Fibroblast of mammary gland (primary cell): Measurements from ENCODE around the gene GH2.
"Not testable (repeated sequence)": the region's sequence is repeated elsewhere in the genome, so short reads cannot be mapped to it uniquely, and the experiment has no call there.

Source experiments
- DNase-seq: peaks from one replicate; pipeline ENCODE4 v3.0.0-alpha.2; 2010; ENCODE audit warnings: low read depth
- H3K4me3 ChIP-seq: 2 replicates; pipeline ENCODE4 v1.5.1; 2011; ENCODE audit warnings: low read depth, mild to moderate bottlenecking, low read length, moderate library complexity; ENCODE audit not compliant: control insufficient read depth
- TF ChIP-seq, protein P1 (sequence below): conservative IDR thresholded peaks from 2 replicates; pipeline ENCODE4 v1.5.1; 2011; ENCODE audit warnings: low read depth, low read length, inconsistent platforms; ENCODE audit not compliant: control insufficient read depth, insufficient read depth

The GH2 gene

DNA sequence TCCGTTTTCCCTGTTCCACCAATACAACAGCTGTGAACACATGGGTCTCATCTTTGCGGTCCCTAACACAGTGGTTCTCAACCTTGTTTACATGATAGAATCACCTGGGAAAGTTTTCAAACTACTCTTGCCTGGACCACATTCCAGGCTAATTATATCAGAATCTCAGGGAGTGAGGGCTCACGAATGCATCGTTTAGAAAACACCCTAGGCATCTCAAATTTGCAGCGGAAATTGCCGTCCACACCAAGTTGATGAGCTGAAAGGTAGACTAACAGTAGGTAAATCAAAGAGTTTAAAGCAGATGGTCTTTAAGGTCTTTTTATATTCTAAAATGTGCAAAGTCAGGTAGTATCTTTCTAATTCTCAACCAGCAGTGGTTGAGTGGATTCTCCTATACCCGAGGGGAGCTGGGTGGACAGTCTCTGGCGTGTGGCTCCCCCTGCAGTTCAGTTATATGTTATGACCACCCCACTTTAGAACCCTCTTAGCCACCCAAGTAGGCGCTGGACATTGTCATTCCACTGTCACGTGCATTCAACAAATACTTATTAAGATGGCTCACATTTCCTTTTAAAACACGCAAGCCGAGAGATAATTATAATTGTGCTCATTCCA, 25.5 kb upstream of the GH2 start:
- TF ChIP-seq, protein P1, sequence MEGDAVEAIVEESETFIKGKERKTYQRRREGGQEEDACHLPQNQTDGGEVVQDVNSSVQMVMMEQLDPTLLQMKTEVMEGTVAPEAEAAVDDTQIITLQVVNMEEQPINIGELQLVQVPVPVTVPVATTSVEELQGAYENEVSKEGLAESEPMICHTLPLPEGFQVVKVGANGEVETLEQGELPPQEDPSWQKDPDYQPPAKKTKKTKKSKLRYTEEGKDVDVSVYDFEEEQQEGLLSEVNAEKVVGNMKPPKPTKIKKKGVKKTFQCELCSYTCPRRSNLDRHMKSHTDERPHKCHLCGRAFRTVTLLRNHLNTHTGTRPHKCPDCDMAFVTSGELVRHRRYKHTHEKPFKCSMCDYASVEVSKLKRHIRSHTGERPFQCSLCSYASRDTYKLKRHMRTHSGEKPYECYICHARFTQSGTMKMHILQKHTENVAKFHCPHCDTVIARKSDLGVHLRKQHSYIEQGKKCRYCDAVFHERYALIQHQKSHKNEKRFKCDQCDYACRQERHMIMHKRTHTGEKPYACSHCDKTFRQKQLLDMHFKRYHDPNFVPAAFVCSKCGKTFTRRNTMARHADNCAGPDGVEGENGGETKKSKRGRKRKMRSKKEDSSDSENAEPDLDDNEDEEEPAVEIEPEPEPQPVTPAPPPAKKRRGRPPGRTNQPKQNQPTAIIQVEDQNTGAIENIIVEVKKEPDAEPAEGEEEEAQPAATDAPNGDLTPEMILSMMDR: peak; percentile 21
- not testable (repeated sequence) for H3K4me3 ChIP-seq
- peak; percentile 22 for DNase-seq

DNA sequence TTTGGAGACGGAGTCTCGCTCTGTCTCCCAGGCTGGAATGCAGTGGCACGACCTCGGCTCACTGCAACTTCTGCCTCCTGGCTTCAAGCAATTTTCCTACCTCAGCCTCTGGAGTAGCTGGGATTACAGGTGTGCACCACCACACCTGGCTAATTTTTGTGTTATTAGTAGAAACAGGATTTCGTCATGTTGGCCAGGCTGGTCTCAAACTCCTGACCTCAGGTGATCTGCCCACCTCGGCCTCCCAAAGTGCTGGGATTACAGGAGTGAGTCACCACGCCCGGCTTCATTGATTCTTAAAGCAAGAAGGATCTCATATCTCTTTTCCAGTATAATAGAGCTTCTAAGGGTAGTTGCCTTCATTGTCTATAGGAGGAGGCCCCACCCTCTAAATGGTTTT, 23.1 kb upstream of the GH2 start:
- H3K4me3 ChIP-seq, DNase-seq: not testable (repeated sequence)

DNA sequence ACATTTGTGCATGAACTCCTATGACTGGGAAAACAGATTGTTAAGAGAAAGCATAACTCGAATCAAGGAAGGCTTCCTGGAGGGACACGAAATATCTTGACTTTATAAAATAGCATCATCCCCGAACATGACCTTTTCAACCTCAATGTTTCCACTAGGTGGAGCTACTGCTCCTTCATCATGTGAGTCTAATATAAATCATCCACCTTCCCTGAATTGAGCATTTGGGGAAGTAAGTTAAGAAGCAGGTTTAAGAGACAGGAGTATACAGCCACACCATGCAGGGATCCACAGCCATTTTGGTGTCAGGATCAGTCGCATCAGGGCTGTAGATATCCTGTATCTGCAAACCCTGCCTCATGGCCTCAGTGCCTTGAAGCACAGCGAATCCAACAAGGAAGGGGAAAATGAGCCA, 22.1 kb upstream of the GH2 start:
- not testable (repeated sequence) for H3K4me3 ChIP-seq
- DNase-seq: peak; percentile 7
- TF ChIP-seq, protein P1: peak; percentile 12

DNA sequence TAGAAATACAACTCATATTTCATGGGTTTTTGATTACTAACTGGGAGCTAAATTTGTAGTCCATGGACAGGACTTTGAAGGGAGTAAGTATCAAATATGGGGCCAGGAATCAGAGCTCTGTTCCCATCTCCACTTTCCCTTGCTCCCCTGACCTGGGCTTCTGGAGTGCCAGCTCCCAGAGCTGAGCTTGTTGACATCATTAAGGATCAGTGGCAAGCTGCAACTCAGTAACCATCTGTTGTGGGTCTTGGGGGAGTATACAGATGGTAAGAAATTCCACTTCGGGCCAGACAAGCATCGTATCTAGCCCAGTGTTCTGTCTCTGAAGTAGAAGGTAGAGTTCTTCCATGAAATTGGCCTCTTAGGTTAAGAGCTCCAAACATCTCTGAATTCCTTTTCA, 20.2 kb upstream of the GH2 start:
- DNase-seq, H3K4me3 ChIP-seq: not testable (repeated sequence)

DNA sequence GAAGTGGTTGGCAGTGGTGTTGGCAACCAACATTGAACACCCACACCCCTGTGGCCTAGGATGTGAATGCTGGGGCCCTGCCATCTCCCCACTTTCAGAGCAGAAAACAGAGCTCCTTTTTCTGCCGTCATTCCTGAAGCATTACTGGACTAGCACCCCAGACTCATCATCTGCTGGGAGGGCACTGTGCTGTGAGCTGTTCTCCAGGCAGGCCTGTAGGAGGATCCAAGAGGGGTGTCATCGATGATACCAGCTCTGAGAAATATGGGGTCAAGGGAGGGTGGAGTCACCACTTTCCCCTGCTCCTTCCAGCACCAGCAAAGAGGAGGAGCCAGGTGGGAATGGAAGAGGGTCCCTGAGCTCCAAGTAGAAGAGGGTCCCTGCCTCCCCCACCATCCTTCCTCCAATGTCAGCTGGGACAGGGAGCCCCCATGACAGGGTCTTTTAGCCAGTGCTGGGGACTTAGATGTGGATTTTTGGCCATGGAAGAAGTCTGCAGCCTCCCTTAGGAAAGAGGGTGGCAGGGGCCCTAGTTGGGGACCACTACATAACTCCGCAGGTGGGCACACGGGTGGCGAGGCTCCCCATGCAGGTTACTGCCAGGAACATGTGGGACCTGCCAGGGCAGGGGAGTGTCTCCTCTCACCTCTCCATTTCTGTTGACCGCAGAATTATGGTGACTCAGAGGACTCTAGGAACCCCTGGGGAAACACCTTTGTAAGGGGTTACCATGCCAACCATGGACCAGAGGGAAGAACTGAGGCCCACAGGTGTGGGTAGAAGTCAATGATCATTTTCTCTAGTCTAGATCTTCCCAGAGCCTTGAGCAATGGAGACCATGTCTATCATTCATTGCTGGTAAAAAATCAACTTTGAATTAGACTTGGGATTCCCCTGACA, 17.4 kb upstream of the GH2 start:
- H3K4me3 ChIP-seq, DNase-seq: not testable (repeated sequence)

DNA sequence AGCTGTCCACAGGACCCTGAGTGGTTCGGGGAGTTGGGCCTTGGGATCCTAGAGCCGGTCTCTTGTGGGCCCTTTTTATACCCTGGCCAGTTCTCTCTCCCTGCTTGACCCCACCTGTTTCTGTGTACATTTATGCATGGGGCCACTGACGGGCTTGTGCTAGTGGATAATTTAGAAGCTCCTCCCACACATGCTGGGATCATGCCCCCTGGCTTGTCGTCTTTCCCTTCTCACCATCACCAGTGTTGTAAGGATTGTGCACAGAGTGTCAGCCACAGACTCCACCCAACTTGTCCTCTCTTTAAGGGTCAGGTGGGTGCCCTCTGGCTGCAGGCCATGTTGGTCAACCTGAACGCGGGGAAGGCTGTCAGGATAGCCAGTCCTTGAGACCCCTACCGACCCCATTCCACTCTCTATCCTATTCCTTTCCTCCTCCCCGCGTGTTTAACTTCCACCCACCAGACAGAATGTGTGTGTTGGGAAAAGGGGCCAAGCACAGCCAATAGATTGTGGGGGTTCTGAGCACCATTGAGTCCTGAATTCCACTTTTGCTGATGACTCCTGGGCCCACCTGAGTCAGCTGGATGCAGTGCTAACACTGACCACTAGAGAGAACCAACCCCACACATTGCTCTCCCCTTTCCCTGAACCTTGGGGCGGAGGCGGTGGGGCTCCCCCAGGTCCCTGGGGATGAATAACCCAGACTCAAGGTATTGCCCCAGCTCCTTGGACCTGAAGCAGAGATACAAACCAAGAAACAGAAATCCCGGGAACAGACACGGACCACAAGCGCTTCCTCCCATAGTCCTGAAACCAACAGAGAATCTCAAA, 15.0 kb upstream of the GH2 start, which contains the start of gene CSH1:
Gene CSH1 (minus strand): TSS at position 51 of the 831 bp plus-strand sequence. CDS start 63 bp downstream, outside the sequence.
- not testable (repeated sequence) for H3K4me3 ChIP-seq, DNase-seq

DNA sequence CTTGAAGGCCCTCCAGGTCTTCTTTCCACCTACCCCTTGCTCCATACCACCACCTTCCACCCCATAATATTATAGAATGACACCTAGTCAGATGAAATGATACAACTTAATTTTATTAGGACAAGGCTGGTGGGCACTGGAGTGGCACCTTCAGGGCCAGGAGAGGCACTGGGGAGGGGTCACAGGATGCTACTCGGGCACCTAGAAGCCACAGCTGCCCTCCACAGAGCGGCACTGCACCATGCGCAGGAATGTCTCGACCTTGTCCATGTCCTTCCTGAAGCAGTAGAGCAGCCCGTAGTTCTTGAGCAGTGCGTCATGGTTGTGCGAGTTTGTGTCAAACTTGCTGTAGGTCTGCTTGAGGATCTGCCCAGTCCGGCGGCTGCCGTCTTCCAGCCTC, 13.1 kb upstream of the GH2 start:
- not testable (repeated sequence) for DNase-seq, H3K4me3 ChIP-seq

DNA sequence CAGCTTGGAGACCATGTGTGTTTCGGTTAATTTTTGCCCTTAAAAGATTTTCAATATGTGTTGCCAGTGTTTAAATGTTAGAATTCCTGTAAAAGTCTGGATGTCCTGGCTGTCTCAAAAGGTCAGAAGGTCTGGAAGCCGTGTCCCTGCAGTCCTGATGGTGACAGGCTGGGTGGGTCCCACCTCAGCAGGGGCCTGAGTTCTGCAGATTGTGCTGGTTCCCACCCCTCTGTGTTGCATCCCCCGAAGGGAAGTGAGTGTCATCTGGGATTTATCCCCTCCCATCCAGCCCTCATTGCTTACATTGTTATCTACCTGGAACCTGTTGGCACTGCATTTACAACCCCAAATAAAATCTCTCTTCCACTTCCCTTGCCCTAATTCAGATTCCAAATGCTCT, 12.3 kb upstream of the GH2 start:
- H3K4me3 ChIP-seq, DNase-seq: not testable (repeated sequence)

DNA sequence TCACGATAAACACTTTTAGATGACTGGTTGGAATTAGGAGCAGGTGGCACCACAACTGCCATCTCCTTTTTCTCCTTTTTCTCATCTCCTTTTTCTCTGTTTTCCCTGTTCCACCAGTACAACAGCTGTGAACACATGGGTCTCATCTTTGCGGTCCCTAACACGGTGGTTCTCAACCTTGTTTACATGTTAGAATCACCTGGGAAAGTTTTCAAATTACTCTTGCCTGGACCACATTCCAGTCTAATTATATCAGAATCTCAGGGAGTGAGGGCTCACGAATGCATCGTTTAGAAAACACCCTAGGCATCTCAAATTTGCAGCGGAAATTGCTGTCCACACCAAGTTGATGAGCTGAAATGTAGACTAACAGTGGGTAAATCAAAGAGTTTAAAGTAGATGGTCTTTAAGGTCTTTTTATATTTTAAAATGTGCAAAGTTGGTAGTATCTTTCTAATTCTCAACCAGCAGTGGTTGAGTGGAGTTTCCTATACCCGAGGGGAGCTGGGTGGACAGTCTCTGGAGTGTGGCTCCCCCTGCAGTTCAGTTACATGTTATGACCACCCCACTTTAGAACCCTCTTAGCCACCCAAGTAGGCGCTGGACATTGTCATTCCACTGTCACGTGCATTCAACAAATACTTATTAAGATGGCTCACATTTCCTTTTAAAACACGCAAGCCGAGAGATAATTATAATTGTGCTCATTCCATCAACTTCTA, 10.7 kb upstream of the GH2 start:
- not testable (repeated sequence) for DNase-seq, H3K4me3 ChIP-seq
- TF ChIP-seq, protein P1: peak; percentile 8
